Neural cell (in vitro differentiated cells): ENCODE data around the gene THAP7. TPM values are rescaled to one million over a fixed set of nuclear protein-coding genes. Genes with fewer than 3 reads are reported as not detected.

Source experiments
- H2AFZ ChIP-seq: fragments of 200-600, 300-800 bp; sonication (generic), shearing (Covaris generic); 2 replicates; pipeline ENCODE4 v1.6.0; 2014; ENCODE audit warnings: low read depth, mild to moderate bottlenecking, antibody characterized with exemption, low read length, moderate library complexity
- H3F3A ChIP-seq: fragments of 200-600 bp; shearing (Covaris generic); 2 replicates; pipeline ENCODE4 v1.6.1; 2016; ENCODE audit warnings: mild to moderate bottlenecking, moderate library complexity, mixed read lengths, antibody characterized with exemption, low read length; ENCODE audit not compliant: insufficient read depth, poor library complexity, severe bottlenecking
- H3K27ac ChIP-seq: fragments of 200-600, 300-800 bp; sonication (generic), shearing (Covaris generic); 2 replicates; pipeline ENCODE4 v1.5.1; 2014; ENCODE audit warnings: mild to moderate bottlenecking, low read length, moderate library complexity
- H3K27me3 ChIP-seq: fragments of 300-800, 200-600 bp; sonication (generic), shearing (Covaris generic); 2 replicates; pipeline ENCODE4 v1.6.0; 2014; ENCODE audit warnings: mild to moderate bottlenecking, low read depth, low read length, moderate library complexity; ENCODE audit not compliant: insufficient read depth
- H3K36me3 ChIP-seq: fragments of 300-800, 200-600 bp; sonication (generic), shearing (Covaris generic); 2 replicates; pipeline ENCODE4 v1.5.1; 2014; ENCODE audit warnings: mild to moderate bottlenecking, antibody characterized with exemption, low read length, moderate library complexity; ENCODE audit not compliant: insufficient read depth
- H3K4me2 ChIP-seq: fragments of 300-800, 200-600 bp; sonication (generic), shearing (Covaris generic); 2 replicates; pipeline ENCODE4 v1.6.0; 2014; ENCODE audit warnings: mild to moderate bottlenecking, low read length
- H3K4me3 ChIP-seq: fragments of 300-800, 200-600 bp; sonication (generic), shearing (Covaris generic); 2 replicates; pipeline ENCODE4 v1.5.1; 2014; ENCODE audit warnings: mild to moderate bottlenecking, low read length, moderate library complexity
- H3K79me2 ChIP-seq: fragments of 200-600 bp; shearing (Covaris generic); replicated peaks from 2 replicates; pipeline ENCODE4 v1.6.0; 2014; ENCODE audit warnings: mild to moderate bottlenecking, low read length, moderate library complexity; ENCODE audit not compliant: insufficient read depth
- H3K9ac ChIP-seq: fragments of 300-800, 200-600 bp; sonication (generic), shearing (Covaris generic); 2 replicates; pipeline ENCODE4 v1.6.1; 2016; ENCODE audit warnings: mild to moderate bottlenecking, low read length, mixed read lengths
- H3K9me2 ChIP-seq: fragments of 200-600 bp; shearing (Covaris generic); 2 replicates; pipeline ENCODE4 v1.6.1; 2016; ENCODE audit warnings: mild to moderate bottlenecking, low read length, mixed read lengths; ENCODE audit not compliant: insufficient read depth
- H3K9me3 ChIP-seq: fragments of 200-600, 300-800 bp; sonication (generic), shearing (Covaris generic); 2 replicates; pipeline ENCODE4 v1.6.1; 2016; ENCODE audit warnings: mild to moderate bottlenecking, mixed run types, low read length, moderate library complexity, mixed read lengths
- H4K20me1 ChIP-seq: fragments of 200-600 bp; shearing (Covaris generic); 2 replicates; pipeline ENCODE4 v1.6.1; 2016; ENCODE audit warnings: mild to moderate bottlenecking, mixed run types; ENCODE audit not compliant: insufficient read depth
- EP300 ChIP-seq: fragments of 450-650 bp; conservative IDR thresholded peaks from 2 replicates; pipeline ENCODE4 v1.6.1; 2014; ENCODE audit warnings: antibody characterized with exemption, mild to moderate bottlenecking, moderate library complexity; ENCODE audit not compliant: poor library complexity, severe bottlenecking
- EZH2 ChIP-seq: fragments of 200-600, 300-800 bp; shearing (Covaris generic), sonication (generic); IDR thresholded peaks from 2 replicates; pipeline ENCODE4 v1.6.1; 2014; ENCODE audit warnings: antibody characterized with exemption, low read length, borderline replicate concordance, mild to moderate bottlenecking; ENCODE audit not compliant: insufficient read depth, poor library complexity, severe bottlenecking
- MXI1 ChIP-seq: fragments of 450-650 bp; conservative IDR thresholded peaks from 2 replicates; pipeline ENCODE4 v1.6.1; 2014; ENCODE audit warnings: antibody characterized with exemption, mild to moderate bottlenecking; ENCODE audit not compliant: poor library complexity, severe bottlenecking
- POLR2AphosphoS5 ChIP-seq: IDR thresholded peaks from 2 replicates; pipeline ENCODE4 v1.6.1; 2012
- RAD21 ChIP-seq: fragments of 450-650 bp; conservative IDR thresholded peaks from 2 replicates; pipeline ENCODE4 v1.6.1; 2014; ENCODE audit warnings: antibody characterized with exemption, mild to moderate bottlenecking, moderate library complexity
- SMC3 ChIP-seq: fragments of 450-650 bp; conservative IDR thresholded peaks from 2 replicates; pipeline ENCODE4 v1.6.1; 2014; ENCODE audit warnings: antibody characterized with exemption, mild to moderate bottlenecking, moderate library complexity; ENCODE audit not compliant: poor library complexity
- TAF1 ChIP-seq: IDR thresholded peaks from 2 replicates; pipeline ENCODE4 v1.6.1; 2012; ENCODE audit warnings: low read depth
- polyA plus RNA-seq: library from polyadenylated mRNA; depleted of rRNA; stranded (reverse); fragments of >200 nt; gene quantifications from 2 replicates; pipeline ENCODE4 v1.2.3, GENCODE V29; 2014
- TF ChIP-seq, protein P1 (sequence below): IDR thresholded peaks from 2 replicates; pipeline ENCODE4 v1.6.1; 2012; ENCODE audit warnings: borderline replicate concordance
- TF ChIP-seq, protein P2 (sequence below): fragments of 450-650 bp; IDR thresholded peaks from 2 replicates; pipeline ENCODE4 v1.5.1; 2014; ENCODE audit warnings: antibody characterized with exemption, mild to moderate bottlenecking, moderate library complexity; ENCODE audit not compliant: poor library complexity, severe bottlenecking

The THAP7 gene
- polyA plus RNA-seq, 1 donor from 2014 or later, result 28.7 TPM

DNA sequence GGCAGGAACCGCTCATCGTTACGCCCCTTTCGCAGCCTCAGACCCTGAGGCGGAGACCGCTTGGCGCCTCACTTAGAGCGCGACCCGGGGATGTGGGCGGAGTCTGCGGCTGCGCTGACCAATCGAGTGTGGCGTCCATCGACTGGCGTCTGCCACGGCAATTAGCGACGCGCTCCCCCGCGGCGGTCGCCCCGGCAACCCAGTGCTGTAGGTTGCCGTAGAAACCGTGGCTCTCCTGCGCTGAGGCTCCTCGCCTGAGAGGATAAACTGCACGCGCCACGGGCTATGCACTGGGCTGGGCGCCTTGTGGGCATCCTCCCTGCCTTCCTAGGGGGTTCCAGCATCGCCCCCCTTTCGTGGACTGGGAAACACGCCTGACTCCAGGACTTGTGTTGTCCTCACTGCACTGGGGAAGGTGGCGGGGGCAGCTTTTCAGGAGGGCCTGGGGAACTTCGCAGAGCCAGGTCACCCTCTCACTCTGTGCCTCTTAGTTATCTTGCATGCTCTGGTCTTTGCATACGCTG is 12.3 kb upstream of the THAP7 start:
- H3K9me3 ChIP-seq, result no peaks in the 10 kb centered on the region
- peak overlapping the region; percentile 92 for H3K27ac ChIP-seq
- no peaks in the 10 kb centered on the region for H3K27me3 ChIP-seq
- no peaks in the 10 kb centered on the region for H3K9me2 ChIP-seq
- no peaks in the 10 kb centered on the region for H4K20me1 ChIP-seq
- H3K4me2 ChIP-seq, result peak overlapping the region; percentile 92
- TF ChIP-seq EP300 (peak; percentile 81), POLR2AphosphoS5 (peak; percentile 83), TAF1 (no peak), SMC3 (no peak), RAD21 (peak; percentile 37), MXI1 (peak; percentile 96), EZH2 (no peak)
- TF ChIP-seq, protein P1, sequence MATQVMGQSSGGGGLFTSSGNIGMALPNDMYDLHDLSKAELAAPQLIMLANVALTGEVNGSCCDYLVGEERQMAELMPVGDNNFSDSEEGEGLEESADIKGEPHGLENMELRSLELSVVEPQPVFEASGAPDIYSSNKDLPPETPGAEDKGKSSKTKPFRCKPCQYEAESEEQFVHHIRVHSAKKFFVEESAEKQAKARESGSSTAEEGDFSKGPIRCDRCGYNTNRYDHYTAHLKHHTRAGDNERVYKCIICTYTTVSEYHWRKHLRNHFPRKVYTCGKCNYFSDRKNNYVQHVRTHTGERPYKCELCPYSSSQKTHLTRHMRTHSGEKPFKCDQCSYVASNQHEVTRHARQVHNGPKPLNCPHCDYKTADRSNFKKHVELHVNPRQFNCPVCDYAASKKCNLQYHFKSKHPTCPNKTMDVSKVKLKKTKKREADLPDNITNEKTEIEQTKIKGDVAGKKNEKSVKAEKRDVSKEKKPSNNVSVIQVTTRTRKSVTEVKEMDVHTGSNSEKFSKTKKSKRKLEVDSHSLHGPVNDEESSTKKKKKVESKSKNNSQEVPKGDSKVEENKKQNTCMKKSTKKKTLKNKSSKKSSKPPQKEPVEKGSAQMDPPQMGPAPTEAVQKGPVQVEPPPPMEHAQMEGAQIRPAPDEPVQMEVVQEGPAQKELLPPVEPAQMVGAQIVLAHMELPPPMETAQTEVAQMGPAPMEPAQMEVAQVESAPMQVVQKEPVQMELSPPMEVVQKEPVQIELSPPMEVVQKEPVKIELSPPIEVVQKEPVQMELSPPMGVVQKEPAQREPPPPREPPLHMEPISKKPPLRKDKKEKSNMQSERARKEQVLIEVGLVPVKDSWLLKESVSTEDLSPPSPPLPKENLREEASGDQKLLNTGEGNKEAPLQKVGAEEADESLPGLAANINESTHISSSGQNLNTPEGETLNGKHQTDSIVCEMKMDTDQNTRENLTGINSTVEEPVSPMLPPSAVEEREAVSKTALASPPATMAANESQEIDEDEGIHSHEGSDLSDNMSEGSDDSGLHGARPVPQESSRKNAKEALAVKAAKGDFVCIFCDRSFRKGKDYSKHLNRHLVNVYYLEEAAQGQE, result peak; percentile 47
- TF ChIP-seq, protein P2, sequence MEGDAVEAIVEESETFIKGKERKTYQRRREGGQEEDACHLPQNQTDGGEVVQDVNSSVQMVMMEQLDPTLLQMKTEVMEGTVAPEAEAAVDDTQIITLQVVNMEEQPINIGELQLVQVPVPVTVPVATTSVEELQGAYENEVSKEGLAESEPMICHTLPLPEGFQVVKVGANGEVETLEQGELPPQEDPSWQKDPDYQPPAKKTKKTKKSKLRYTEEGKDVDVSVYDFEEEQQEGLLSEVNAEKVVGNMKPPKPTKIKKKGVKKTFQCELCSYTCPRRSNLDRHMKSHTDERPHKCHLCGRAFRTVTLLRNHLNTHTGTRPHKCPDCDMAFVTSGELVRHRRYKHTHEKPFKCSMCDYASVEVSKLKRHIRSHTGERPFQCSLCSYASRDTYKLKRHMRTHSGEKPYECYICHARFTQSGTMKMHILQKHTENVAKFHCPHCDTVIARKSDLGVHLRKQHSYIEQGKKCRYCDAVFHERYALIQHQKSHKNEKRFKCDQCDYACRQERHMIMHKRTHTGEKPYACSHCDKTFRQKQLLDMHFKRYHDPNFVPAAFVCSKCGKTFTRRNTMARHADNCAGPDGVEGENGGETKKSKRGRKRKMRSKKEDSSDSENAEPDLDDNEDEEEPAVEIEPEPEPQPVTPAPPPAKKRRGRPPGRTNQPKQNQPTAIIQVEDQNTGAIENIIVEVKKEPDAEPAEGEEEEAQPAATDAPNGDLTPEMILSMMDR, result no peak
- peaks cover 3% of the 10 kb centered on the region for H3F3A ChIP-seq
- peak overlapping the region; percentile 80 for H3K4me3 ChIP-seq
- no peaks in the 10 kb centered on the region for H3K36me3 ChIP-seq
- peak overlapping the region; percentile 35 for H2AFZ ChIP-seq
- peak overlapping the region; percentile 84 for H3K9ac ChIP-seq
- H3K79me2 ChIP-seq, result peaks cover 22% of the 10 kb centered on the region

DNA sequence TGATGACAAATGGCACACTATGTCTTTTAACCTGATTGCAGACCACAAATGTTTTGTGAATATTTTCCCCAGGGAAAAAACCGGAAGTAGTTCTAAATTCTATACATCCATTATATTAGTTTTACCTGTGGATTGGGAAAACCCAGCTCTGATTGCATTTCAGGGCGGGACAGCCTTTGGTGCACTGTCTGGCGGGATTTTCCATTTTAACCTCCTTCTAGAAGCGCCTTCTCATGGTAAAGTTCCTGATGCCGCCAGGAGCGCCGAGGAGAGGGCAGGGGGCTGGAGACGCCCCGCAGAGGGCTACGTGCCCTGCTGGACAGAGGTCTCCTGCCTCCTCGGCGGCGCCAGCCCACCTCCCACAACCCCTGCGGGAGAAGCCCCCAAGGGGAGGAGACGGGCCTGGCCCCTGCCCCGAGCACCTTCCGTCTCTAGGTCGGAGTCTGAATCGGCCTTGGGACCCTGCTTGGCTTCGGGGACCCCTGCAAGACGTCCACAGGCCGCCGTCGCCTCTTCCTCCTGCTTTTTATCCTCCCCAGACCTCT is 11.8 kb upstream of the THAP7 start:
- H4K20me1 ChIP-seq, result no peaks in the 10 kb centered on the region
- H2AFZ ChIP-seq, result peak overlapping the region; percentile 35
- H3F3A ChIP-seq, result peaks cover 3% of the 10 kb centered on the region
- no peaks in the 10 kb centered on the region for H3K9me2 ChIP-seq
- peak overlapping the region; percentile 80 for H3K4me3 ChIP-seq
- H3K36me3 ChIP-seq, result no peaks in the 10 kb centered on the region
- peak overlapping the region; percentile 84 for H3K9ac ChIP-seq
- H3K79me2 ChIP-seq, result peaks cover 22% of the 10 kb centered on the region
- H3K9me3 ChIP-seq, result no peaks in the 10 kb centered on the region
- peak overlapping the region; percentile 92 for H3K27ac ChIP-seq
- peak; percentile 48 for TF ChIP-seq SMC3
- no peak for TF ChIP-seq EZH2
- TF ChIP-seq, protein P1, result peak; percentile 36
- TF ChIP-seq, protein P2, result no peak
- no peak for TF ChIP-seq EP300
- no peaks in the 10 kb centered on the region for H3K27me3 ChIP-seq
- peak overlapping the region; percentile 92 for H3K4me2 ChIP-seq
